GM21717 (cell line): ENCODE measurements around the gene ARHGAP6.

Experiments used
- ATAC-seq: cut with Tn5 transposase; IDR thresholded peaks from one replicate; pipeline ENCODE4 v1.9.1; 2021; ENCODE audit warnings: mild to moderate bottlenecking, moderate library complexity; ENCODE audit not compliant: unreplicated experiment

ARHGAP6 gene

DNA sequence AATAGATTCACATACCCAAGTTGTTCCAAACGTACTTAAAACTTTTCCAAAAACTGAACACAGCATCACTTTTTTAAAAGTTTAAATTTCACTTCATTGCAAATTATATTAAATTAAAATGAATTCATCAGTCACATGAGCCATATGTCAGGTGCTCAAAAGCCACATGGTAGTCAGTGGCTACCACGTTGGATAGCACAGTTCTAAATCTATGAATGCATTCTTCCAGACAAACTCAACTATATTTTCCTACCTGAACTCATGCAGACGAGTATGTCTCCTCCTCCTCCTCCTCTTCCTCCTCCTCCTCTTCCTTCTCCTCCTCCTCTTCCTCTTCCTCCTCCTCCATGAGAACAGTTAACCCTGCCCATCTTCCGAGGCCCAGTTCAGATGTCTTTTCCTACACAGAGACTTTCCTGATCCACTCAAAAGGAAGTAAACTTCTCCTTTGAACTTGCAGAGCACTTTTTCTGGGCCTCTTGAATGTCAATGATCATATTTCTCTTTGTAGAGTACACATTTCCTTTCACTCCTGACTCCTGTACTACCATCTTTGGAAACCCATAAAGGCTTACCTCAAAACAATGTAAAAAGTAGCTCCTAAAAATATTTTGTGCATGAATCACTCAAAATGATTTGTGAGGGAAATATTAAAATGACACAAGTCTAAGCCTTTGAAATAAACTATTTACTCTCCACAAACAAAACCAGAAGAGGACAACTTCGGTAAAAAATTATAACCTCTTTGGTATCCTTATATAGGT lies 199.9 kb downstream of the ARHGAP6 start:
- ATAC-seq: no peak

DNA sequence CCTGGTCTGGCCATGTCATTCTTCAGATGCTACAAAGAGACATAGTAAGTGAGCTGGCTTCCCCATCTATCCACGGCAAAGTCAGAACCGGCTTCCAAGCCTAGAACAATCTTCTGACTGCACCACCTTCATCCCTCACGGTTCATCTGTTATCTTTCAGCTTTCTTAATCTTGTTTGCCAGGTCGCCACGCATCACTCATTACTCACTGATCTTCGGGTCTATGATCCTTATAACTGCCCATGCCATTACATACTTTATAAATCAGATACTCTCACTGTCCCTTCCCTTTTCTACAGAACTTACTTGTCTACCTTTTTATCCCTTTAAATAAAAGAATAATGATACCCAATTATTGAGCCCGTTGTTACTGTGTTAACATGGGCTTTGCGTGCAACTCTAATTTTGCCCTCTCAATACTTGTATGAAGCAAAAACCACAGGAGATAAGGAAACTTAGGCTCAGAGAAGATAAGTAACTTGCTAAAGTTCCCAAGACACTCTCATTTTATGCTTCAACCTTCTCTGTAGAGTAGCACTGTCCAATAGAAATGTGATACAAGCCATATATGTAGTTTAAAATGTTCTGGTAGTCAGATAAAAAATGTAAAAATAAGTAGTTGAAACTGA lies 200.8 kb downstream of the ARHGAP6 start:
- ATAC-seq: no peak

DNA sequence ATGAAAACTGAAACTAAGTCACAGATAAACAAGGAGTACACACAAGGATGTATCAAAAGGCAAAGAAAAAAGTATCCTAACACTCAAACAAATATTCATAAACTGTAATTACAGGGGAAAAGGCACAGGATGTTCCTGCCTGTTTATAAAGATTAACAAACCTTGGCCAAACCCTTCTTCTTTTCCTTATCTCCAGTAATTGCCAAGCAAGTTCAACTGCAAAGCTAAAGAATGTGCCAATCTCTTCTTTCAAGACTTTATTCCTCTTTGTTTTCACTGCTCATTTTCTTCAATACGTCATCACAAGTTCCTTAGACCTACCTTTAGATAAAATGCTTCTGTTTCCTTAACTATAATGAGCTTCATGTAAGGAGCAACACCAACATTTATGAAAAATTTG lies 201.3 kb downstream of the ARHGAP6 start:
- ATAC-seq: no peak

DNA sequence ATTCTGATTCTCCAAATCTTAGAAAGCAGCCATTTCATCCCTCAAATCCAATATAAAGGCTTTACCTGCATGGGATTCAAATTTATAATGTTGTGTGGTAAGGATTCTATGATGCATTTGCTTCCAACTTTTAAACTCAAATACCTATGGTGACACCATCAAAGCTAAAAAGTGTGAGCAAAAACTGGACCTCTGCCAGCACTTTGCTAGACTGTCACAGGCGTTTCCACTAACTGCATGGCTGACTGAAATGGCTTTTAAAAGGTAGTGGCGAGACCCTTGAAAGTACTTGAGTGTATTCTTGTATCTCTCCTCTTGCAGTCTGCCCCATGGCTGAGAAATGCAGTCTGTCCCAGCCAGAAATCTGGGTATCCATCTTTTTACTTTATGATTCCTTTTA lies 203.1 kb downstream of the ARHGAP6 start:
- no peak for ATAC-seq

DNA sequence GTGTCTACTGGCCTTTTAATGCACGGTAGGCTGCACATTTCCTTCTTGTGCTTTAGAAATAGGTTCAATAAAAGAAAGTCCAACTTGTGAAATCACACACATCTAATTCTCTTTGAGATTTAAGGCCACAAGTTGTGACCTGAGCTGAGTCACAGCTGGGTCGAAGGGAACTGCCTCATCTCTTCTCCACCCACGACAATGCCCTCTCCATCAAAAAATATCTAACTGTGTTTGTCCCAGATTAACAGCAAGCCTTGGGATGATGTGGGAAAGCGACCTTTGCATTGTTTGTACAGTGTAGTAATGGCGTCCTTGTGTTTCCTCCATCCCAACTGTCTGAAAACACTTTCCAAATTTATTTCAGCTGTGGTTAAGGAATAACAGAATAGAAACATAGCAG lies 203.6 kb downstream of the ARHGAP6 start:
- no peak for ATAC-seq

DNA sequence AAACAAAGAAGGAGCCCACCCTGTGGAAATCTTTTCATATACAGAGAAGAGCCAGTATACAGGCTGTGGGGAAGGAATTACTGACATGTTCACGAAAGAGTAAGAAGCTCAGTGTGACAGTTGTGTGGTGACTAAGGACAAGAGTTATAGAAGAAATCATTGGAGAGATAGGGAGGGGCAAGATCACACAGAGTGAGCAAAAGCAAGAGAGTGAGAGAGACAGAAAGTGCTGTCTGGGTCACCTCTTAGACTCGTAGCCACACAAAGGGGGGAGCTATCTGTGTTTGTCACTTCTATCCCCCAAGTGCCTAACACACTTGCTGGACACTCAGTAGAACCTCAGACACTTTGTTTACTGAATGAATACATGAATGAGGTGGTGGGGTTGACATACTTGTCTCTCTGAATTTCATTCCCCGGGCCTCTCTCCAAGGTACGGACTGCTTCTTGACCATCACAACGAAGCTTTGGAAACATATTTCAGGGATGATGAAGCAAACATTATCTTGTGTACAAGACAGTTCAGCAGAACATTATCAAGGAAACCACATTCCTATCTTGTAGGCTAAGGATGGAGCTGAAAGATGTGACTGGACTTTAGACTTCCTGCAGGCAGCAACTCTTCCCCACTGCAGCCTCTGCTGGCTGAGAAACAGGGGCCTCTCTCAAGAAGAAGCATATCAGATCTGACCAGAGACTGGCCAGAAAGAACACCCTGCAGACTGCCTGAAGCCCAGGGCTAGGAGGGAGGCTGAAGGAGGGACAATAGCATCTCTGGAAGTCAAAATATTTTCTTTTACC lies 204.3 kb downstream of the ARHGAP6 start:
- no peak for ATAC-seq

DNA sequence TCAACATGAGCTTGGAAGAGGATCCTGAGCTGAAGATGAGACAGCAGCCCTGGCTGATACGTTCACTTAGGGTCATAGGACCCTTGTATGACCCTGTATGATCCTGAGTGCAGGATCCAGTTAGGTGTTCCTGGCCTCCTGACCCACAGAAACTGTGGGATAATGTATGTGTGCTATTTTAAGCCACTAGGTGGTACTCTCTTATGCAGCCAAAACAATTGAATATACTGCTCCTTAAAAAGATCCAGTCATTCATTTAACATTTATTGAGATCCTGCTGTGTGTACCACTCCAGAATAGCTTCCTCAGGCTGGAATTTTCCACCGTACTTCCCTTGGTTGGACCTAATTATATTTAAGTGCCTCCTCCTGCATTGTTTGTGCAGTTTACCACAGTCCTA lies 205.4 kb downstream of the ARHGAP6 start:
- no peak for ATAC-seq

DNA sequence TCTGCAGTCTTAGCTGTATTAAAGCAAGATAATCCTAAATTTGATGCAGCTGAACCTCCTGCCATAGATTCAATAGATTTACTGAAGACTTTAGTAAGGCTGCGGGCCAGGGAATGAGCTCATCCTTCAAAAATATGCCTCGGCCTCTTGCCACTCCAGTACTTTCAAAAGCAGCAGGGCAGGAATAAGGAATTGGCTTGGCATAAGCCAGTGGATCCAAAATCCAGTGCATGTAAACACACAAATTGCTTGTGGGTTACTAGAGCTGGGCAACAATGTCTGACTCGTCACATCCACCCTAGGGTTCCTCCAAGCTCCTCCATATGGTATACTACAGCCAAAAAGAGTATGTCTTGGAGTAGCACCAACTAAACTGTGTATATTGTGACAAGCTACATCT lies 207.6 kb downstream of the ARHGAP6 start:
- ATAC-seq: no peak

DNA sequence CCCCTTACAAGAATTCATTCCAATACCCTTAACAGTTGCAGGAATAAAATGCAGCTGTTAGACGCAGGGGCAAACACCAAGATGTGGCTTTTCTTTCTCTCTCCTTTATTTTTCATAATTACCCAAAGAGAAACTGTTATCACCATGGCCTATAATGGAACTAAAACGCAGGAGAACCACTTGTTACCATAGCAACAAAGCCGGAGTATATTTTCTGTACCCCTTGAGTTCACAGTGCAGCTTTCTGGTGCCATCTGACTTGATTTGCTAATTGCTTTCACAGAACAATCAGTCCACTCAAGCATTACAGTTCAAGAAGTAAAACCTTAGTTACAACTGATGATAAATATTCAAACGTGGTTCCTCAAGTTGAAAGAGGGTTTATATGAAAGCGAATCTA lies 214.6 kb downstream of the ARHGAP6 start:
- ATAC-seq: no peak

DNA sequence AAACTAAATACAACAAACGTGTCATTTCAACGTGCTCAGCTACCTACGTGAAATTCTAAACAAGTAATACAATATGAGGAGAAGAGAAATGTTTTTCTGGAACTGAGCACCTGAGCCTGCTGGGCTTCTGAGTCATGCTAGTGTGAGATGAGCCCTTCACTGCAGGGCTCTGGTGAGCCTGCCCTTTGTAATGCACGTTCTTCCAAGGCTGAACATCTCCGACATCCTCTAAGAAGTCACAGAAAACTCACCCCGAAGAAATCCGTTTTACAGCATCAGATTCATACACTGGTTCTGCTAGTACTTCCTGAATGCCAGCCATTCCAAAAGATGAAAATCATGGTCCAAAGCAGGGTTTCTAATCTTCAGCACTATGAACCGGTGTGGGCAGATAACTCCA lies 215.4 kb downstream of the ARHGAP6 start:
- ATAC-seq: no peak

DNA sequence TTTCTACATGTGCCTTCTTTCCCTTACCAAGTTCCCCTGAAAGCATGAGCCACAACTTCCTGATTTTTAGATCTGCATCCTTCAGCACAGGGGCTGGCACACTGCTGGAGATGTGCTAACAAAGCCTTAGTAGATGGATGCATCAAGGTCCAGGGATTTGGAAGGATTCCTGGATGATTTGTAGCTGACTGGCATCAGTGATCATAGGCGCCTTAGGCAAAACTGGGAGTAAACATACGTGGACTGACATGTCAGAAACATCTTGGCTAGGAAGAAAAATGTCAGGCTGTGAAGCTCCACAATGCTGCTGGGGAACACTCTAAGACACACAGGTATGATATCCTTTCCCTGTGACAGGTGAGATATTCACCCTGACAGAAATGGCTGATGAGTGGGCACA lies 216.1 kb downstream of the ARHGAP6 start:
- no peak for ATAC-seq

DNA sequence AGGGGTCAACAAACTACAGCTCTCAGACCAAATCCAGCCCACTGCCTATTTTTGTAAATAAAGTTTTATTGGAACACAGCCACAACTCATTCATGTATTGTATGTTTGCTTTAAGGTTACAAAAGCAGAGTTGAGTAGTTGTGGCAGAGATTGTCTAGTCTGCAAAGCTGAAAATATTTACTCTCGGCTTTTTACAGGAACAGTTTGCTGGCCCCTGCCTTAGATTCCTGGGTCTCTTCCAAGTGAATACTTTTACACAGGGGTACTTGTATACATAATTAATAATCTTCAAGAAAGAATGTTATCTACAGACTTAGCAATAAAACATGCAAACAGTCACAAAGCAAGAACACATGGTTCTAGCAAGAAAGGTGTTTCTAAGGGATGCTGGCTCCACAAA lies 218.3 kb downstream of the ARHGAP6 start:
- no peak for ATAC-seq

DNA sequence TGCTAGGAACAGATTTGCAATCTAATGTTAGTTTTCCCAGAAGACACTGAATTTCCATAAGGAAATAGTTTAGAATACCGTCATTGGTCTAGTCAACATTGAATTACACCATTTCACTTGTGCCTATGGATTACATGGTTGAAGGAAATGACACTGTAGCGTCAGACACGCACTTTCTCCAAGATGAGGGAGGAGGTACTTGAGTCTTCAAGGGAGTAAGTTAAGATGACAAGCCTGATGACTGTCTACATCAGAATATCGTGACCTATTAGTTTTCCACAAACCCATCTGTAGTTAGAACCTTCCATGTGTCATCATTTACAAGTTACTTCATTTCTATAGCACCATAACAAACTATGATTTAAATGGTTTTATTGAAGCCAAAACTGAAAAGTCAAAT lies 218.8 kb downstream of the ARHGAP6 start:
- ATAC-seq: no peak

DNA sequence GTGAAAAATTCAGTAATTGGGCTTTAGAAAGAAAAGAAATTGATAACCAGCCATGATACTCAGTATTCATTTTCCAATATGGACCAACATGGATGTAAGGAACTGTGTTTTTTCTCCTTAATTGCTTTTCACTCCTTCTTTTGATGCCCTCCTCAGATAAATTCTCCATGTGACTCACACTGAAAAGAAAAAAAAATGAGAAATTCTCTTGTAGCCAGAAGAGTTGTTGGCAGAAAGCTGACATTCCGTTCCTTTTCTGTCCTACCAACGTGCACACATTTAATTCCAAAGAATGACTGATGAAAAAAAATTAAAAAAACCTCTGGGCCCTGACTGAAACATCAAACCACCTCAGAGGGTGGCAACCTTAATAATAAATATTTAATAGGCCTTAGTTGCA lies 219.4 kb downstream of the ARHGAP6 start:
- no peak for ATAC-seq

DNA sequence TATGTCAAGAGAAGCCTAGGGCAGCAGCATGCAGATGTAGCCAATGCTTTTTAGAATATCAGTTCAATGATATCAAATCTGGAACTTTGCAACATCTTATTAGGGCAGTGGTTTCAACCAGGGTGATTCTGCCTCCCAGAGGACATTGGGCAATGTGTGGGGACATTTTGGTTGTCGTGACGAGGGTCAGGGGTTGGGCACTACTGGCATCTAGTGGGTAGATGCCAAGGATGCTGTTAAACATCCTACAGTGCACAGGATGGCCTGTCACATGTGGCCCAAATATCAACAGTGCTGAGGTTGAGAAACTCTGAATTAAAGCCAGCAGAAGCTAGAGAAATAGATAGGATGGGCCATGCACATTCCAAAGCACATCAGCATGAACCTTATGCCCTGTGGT lies 220.2 kb downstream of the ARHGAP6 start:
- ATAC-seq: no peak

DNA sequence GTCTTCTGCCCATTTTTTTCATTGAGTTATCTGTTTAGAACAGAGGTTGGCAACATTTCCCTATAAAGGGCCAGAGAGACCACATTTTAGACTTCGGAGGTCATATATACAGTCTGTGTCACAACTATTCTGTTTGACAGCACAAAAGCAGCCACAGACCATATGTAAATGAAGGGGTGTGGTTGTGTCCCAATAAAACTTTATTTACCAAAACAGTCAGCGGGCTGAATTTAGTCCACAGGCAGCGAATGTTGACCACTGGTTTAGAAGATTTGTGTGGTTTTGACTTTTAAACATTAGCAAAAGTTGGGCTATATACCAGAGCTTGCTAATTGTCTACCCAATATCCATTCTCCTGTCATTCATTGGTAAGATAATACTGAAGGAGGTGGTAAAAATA lies 221.7 kb downstream of the ARHGAP6 start:
- no peak for ATAC-seq

DNA sequence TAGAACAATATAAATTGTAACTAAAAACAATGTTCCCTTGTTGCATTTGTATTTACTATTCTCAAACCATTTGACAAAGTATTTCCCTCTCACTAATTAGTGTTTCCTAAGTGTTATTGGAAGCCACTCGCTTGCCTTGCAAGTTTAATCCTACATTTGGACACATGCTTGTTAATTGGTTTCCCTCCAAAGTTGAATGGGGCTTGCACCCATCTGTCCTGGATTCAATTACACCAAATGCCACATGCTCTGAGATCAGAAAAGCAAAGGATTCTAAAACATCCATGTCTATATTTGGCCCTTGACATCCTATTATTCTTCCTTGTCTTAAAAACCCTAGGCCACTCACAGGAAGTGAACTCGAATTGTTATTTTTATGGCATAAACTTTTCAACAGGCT lies 225.9 kb downstream of the ARHGAP6 start:
- no peak for ATAC-seq

DNA sequence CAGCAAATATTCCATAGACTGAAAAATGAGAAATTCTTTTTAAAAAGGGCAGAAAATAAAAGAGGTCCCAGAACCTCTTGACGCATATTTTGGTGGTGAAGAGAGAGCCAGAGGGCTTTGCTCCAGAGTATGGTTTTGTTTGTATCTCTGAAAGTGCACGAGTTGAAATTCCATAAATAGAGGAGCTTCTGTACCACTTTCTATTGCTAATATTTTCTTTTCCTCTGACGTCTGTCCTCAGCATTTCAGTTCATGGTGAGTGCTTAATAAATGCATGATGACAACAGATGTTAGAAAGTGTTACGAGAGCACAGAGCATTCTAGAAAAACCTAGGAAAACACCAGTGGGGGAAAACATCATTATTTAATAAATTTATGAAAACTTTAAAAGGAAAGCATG lies 227.0 kb downstream of the ARHGAP6 start:
- ATAC-seq: no peak

DNA sequence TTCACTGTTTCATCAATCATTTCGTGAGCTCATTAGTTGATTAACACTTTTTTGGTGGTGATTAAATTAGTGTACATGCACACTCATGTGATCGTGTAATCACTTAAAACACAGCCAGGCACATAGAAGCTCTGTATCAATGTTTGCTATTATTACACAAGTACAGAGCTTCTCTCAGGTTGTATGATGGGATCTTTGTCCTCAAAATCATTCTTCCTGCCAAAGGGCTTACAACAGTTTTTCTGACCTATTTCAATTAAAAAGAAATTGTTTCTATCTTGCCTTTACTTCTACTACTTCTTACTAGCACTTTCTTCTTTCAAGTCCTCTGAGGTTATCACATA lies 227.4 kb downstream of the ARHGAP6 start:
- no peak for ATAC-seq

DNA sequence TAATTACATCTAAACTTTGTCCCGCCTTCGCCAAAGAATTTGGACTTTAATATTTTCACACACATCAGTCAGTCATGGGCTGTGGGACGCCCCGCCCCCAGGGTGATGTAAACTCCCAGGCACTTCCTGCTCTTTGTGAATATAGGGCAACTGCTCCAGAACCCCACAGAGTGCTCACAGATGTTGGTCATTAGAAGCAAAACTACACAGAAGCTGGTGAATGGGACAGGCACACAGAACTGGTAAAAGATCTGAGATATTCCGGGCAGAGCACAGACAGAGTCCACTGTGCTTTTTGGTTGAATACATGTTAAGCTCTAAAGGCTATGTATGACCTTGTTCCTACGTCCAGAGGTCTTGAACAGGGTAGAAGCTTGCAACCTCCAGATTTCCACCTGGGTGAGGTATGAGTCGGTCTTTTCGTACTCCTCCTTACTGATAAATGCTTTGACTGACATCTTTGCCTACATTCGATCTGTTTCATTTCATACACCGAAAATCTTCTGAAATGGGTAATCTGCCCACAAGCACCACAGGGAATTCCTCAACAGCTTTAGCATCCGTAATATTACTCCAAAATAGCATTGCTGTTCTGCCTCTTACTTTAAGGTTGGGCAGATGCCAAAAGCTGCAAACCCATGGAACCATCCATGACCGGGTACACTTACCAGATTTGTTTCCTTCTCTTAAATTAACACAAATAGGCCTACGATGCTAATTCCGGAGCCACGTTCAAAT lies 227.9 kb downstream of the ARHGAP6 start:
- ATAC-seq: no peak

DNA sequence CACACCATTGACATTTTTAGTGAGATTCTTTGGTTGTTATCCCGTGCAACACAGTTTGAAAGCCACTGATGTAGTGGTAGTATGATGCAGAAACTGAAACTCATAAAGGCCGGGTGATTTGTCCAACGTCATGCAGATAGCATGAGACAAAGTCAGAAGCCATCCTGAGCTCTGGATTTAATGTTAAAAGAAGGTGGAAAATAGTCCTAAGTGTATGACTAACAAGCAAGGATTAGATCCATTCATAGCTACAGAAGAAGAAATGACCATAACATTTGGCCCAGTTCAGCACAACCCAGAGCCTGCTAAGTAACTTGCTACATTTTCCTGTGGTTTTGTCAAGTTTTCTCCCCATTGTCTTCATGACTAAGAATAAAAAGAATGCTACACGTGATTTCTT lies 230.2 kb downstream of the ARHGAP6 start:
- no peak for ATAC-seq

DNA sequence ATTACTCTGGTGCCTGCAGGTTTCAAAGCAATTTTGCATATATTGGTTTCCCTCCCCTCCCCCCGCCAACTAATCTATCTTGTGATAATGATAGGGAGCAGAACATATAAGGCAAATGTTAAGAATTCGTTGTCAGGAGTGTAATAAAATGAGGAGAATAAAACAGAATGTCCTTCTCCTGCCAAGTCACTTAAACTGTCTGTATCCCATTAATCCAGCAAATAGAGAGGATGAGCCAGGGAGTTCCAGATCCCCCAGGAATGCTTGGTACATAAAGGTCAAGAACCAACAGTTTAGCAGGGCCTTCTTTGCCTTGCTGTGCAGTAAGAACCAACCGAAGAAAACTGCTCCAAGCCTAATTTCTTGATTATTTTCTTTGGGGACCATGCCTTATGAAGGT lies 231.1 kb downstream of the ARHGAP6 start:
- no peak for ATAC-seq
